GM23338 (cell line): ENCODE measurements around the gene GRIK1. TPM values are rescaled to one million over a fixed set of nuclear protein-coding genes. Genes with fewer than 3 reads are reported as not detected.

Experiments used
- ATAC-seq: fragments of 200-7000 bp; cut with Tn5 transposase; 3 replicates; pipeline ENCODE4 v1.9.1; 2020
- DNase-seq: peaks from one replicate; pipeline ENCODE4 v3.0.0-alpha.2; 2015; ENCODE audit warnings: low spot score
- H2AFZ ChIP-seq: fragments of 200-600 bp; sonication (generic); 2 replicates; pipeline ENCODE4 v1.8.0; 2016; ENCODE audit warnings: antibody characterized with exemption, mild to moderate bottlenecking, moderate library complexity
- H3F3A ChIP-seq: fragments of 200-600 bp; sonication (generic); replicated peaks from 2 replicates; pipeline ENCODE4 v1.8.0; 2017; ENCODE audit warnings: antibody characterized with exemption, mixed run types, low read depth
- H3K27ac ChIP-seq: fragments of 200-600 bp; sonication (generic); 2 replicates; pipeline ENCODE4 v1.6.1; 2016; ENCODE audit warnings: low read depth
- H3K27me3 ChIP-seq: fragments of 200-600 bp; sonication (generic); 2 replicates; pipeline ENCODE4 v1.8.0; 2016; ENCODE audit warnings: mild to moderate bottlenecking, mixed run types, moderate library complexity; ENCODE audit not compliant: insufficient read depth
- H3K36me3 ChIP-seq: fragments of 200-600 bp; sonication (generic); 2 replicates; pipeline ENCODE4 v1.8.0; 2016; ENCODE audit warnings: mild to moderate bottlenecking; ENCODE audit not compliant: insufficient read depth
- H3K4me1 ChIP-seq: fragments of 200-600 bp; sonication (generic); 2 replicates; pipeline ENCODE4 v1.8.0; 2016; ENCODE audit warnings: mild to moderate bottlenecking, moderate library complexity; ENCODE audit not compliant: insufficient read depth
- H3K4me2 ChIP-seq: fragments of 200-600 bp; sonication (generic); 2 replicates; pipeline ENCODE4 v1.7.1; 2017; ENCODE audit warnings: mixed run types
- H3K4me3 ChIP-seq: fragments of 200-600 bp; sonication (generic); 2 replicates; pipeline ENCODE4 v1.6.1; 2016; ENCODE audit warnings: mixed run types
- H3K79me2 ChIP-seq: fragments of 200-600 bp; sonication (generic); replicated peaks from 2 replicates; pipeline ENCODE4 v1.8.0; 2017; ENCODE audit warnings: mild to moderate bottlenecking; ENCODE audit not compliant: insufficient read depth
- H3K9me2 ChIP-seq: fragments of 200-600 bp; sonication (generic); 2 replicates; pipeline ENCODE4 v1.8.0; 2017; ENCODE audit not compliant: insufficient read depth
- H4K20me1 ChIP-seq: fragments of 200-600 bp; sonication (generic); replicated peaks from 2 replicates; pipeline ENCODE4 v1.8.0; 2017; ENCODE audit warnings: mild to moderate bottlenecking; ENCODE audit not compliant: insufficient read depth
- H3K27ac Mint-ChIP-seq: 2 replicates; pipeline ENCODE4 v1.8.0; 2020; ENCODE audit warnings: inconsistent platforms, mild to moderate bottlenecking, moderate library complexity, mixed read lengths
- H3K27me3 Mint-ChIP-seq: 3 replicates; pipeline ENCODE4 v1.8.0; 2022; ENCODE audit warnings: low read depth, mild to moderate bottlenecking, moderate library complexity, mixed read lengths, inconsistent platforms; ENCODE audit not compliant: insufficient read depth, poor library complexity
- H3K36me3 Mint-ChIP-seq: 3 replicates; pipeline ENCODE4 v1.8.0; 2021; ENCODE audit warnings: low read depth, mild to moderate bottlenecking, inconsistent platforms, moderate library complexity, mixed read lengths
- H3K4me1 Mint-ChIP-seq: 3 replicates; pipeline ENCODE4 v1.8.0; 2020; ENCODE audit warnings: mild to moderate bottlenecking, inconsistent platforms, mixed read lengths
- H3K4me3 Mint-ChIP-seq: 3 replicates; pipeline ENCODE4 v1.8.0; 2021; ENCODE audit warnings: moderate library complexity, mild to moderate bottlenecking, inconsistent platforms, mixed read lengths
- H3K9me3 Mint-ChIP-seq: 3 replicates; pipeline ENCODE4 v1.8.0; 2020; ENCODE audit warnings: moderate library complexity, mild to moderate bottlenecking, inconsistent platforms, mixed read lengths
- ETS1 ChIP-seq: IDR thresholded peaks from 2 replicates; pipeline ENCODE4 v1.6.1; 2016; ENCODE audit warnings: antibody characterized with exemption
- STAT1 ChIP-seq: IDR thresholded peaks from one replicate; pipeline ENCODE4 v1.6.1; 2016; ENCODE audit warnings: antibody characterized with exemption; ENCODE audit not compliant: unreplicated experiment
- ZNF331 ChIP-seq: fragments of 250-450 bp; sonication (Bioruptor Pico); IDR thresholded peaks from 2 replicates; pipeline ENCODE4 v1.5.0; 2020; ENCODE audit warnings: low read depth, mild to moderate bottlenecking, moderate library complexity
- ZNF462 ChIP-seq: fragments of 250-450 bp; sonication (Bioruptor Pico); IDR thresholded peaks from 2 replicates; pipeline ENCODE4 v1.5.0; 2020; ENCODE audit warnings: mild to moderate bottlenecking, moderate library complexity
- polyA plus RNA-seq: library from polyadenylated mRNA; unstranded; fragments of >200 nt; fragmentation: Nextera tagmentation; extraction: Ambion mirVana; gene quantifications from 2 replicates; pipeline ENCODE4 v1.2.1, GENCODE V29; 2016
- total RNA-seq: library from RNA; depleted of rRNA; stranded (reverse); fragments of >200 nt; shearing (Covaris generic); gene quantifications from 2 replicates; pipeline ENCODE4 v1.2.3, GENCODE V29; 2014
- TF ChIP-seq, protein P1 (sequence below): IDR thresholded peaks from one replicate; pipeline ENCODE4 v1.6.1; 2018; ENCODE audit warnings: antibody characterized with exemption; ENCODE audit not compliant: unreplicated experiment

The GRIK1 gene
- total and polyA plus RNA-seq, 2 experiments from 2014 or later = 0.18 to 0.42 TPM

GRCh38 chr21:29789393-29789792 is 150.4 kb downstream of the GRIK1 start (continued):
- no peak for TF ChIP-seq ZNF462 (CRISPR knock-in tag)
- no peak for TF ChIP-seq ZNF331 (CRISPR knock-in tag)
- no peak for TF ChIP-seq STAT1
- TF ChIP-seq, protein P1, sequence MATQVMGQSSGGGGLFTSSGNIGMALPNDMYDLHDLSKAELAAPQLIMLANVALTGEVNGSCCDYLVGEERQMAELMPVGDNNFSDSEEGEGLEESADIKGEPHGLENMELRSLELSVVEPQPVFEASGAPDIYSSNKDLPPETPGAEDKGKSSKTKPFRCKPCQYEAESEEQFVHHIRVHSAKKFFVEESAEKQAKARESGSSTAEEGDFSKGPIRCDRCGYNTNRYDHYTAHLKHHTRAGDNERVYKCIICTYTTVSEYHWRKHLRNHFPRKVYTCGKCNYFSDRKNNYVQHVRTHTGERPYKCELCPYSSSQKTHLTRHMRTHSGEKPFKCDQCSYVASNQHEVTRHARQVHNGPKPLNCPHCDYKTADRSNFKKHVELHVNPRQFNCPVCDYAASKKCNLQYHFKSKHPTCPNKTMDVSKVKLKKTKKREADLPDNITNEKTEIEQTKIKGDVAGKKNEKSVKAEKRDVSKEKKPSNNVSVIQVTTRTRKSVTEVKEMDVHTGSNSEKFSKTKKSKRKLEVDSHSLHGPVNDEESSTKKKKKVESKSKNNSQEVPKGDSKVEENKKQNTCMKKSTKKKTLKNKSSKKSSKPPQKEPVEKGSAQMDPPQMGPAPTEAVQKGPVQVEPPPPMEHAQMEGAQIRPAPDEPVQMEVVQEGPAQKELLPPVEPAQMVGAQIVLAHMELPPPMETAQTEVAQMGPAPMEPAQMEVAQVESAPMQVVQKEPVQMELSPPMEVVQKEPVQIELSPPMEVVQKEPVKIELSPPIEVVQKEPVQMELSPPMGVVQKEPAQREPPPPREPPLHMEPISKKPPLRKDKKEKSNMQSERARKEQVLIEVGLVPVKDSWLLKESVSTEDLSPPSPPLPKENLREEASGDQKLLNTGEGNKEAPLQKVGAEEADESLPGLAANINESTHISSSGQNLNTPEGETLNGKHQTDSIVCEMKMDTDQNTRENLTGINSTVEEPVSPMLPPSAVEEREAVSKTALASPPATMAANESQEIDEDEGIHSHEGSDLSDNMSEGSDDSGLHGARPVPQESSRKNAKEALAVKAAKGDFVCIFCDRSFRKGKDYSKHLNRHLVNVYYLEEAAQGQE = no peak

GRCh38 chr21:29788752-29789151 is 151.0 kb downstream of the GRIK1 start:
- Histone ChIP-seq H3K27ac (no peak overlapping the region), H4K20me1 (no peaks in the 10 kb centered on the region), H3K36me3 (no peaks in the 10 kb centered on the region), H3K79me2 (no peaks in the 10 kb centered on the region), H3K9me2 (no peaks in the 10 kb centered on the region), H3K4me3 (no peak overlapping the region), H3K4me1 (peaks cover 22% of the 10 kb centered on the region), H3K27me3 (no peaks in the 10 kb centered on the region), H3K4me2 (no peak overlapping the region), H2AFZ (no peak overlapping the region), H3F3A (no peaks in the 10 kb centered on the region)
- Mint-ChIP-seq H3K27ac (no peak overlapping the region), H3K36me3 (no peaks in the 10 kb centered on the region), H3K9me3 (no peaks in the 10 kb centered on the region), H3K4me1 (peaks cover 25% of the 10 kb centered on the region), H3K4me3 (no peak overlapping the region), H3K27me3 (peaks cover 2% of the 10 kb centered on the region)
- ATAC-seq (peak; percentile 38; the same call in 1 of the 3 replicates), DNase-seq (no peak)
- TF ChIP-seq ETS1 = no peak
